Measurements from ENCODE around the gene ING4.

The ING4 gene

GRCh38 chr12:6620137-6620884 lies 42.6 kb downstream of the ING4 start:
- CTCF ChIA-PET, result interaction anchor here (0.8 to 6.9 kb wide), 10 partner anchors 8 to 231 kb away, joined by 3 to 57 read pairs (median 3); partner anchors contain the start of genes LPAR5, MLF2 and USP5
- DNase-seq (ENCODE audit: extremely low spot score), result no peak
- peak; percentile 19 for TF ChIP-seq CTCF (IDR thresholded peaks at IDR 0.05; ENCODE audit: control extremely low read depth, extremely low read depth, low read depth, missing control alignments)
- POLR2A ChIA-PET, result interaction anchor here (0.6 kb wide), 1 partner anchor 69 kb away, joined by 8 read pairs; the partner anchor contains the start of gene ZNF384

GRCh38 chr12:6618483-6619225 lies 44.3 kb downstream of the ING4 start:
- DNase-seq (ENCODE audit: extremely low spot score), result no peak
- no peak for TF ChIP-seq CTCF (IDR thresholded peaks at IDR 0.05; ENCODE audit: control extremely low read depth, extremely low read depth, low read depth, missing control alignments)
- ChIA-PET POLR2A (no interaction called here), CTCF (interaction anchor here (0.9 to 6.9 kb wide), 11 partner anchors 9 to 134 kb away, joined by 3 to 57 read pairs (median 3); partner anchors contain the start of genes LPAR5 and MLF2)

- CTCF ChIA-PET, result interaction anchor here (1.0 to 3.8 kb wide), 7 partner anchors 12 to 137 kb away, joined by 3 to 13 read pairs (median 6); partner anchors contain the start of genes LPAR5 and MLF2
Observed at GRCh38 chr12:6615802-6616201, 47.1 kb downstream of the ING4 start.

GRCh38 chr12:6614513-6615172 lies 48.3 kb downstream of the ING4 start:
- ChIA-PET POLR2A (no interaction called here), CTCF (interaction anchor here (0.8 to 3.8 kb wide), 10 partner anchors 12 to 210 kb away, joined by 3 to 13 read pairs (median 4); partner anchors contain the start of genes COPS7A, LPAR5, MLF2 and ZNF384)
- no peak for TF ChIP-seq CTCF (IDR thresholded peaks at IDR 0.05; ENCODE audit: control extremely low read depth, extremely low read depth, low read depth, missing control alignments)
- DNase-seq (ENCODE audit: extremely low spot score), result no peak

More at GRCh38 chr12:6615802-6616201, 47.1 kb downstream of the ING4 start:
- TF ChIP-seq CTCF (IDR thresholded peaks at IDR 0.05; ENCODE audit: control extremely low read depth, extremely low read depth, low read depth, missing control alignments), result no peak
- no peak for DNase-seq (ENCODE audit: extremely low spot score)
- POLR2A ChIA-PET, result interaction anchor here (0.6 to 0.7 kb wide), 2 partner anchors 19 to 332 kb away, joined by 4 to 7 read pairs; no protein-coding TSS in a partner anchor

GRCh38 chr12:6613776-6614512 lies 49.0 kb downstream of the ING4 start:
- peak; percentile 70 for DNase-seq (ENCODE audit: extremely low spot score)
- peak; percentile 19 for TF ChIP-seq CTCF (IDR thresholded peaks at IDR 0.05; ENCODE audit: control extremely low read depth, extremely low read depth, low read depth, missing control alignments)
- ChIA-PET CTCF (interaction anchor here (0.8 to 3.8 kb wide), 12 partner anchors 12 to 164 kb away, joined by 3 to 13 read pairs (median 3); partner anchors contain the start of genes COPS7A, LPAR5, MLF2 and ZNF384), POLR2A (interaction anchor here (0.6 to 1.6 kb wide), 2 partner anchors 76 to 238 kb away, joined by 3 read pairs; partner anchors contain the start of gene USP5)

Data from GM10248 (cell line).